Activated CD4-positive, alpha-beta T cell treated with anti-CD3 and anti-CD28 coated beads for 1 hour (primary cell): ENCODE data around the gene EOMES.

ENCODE experiments used
- DNase-seq: peaks from one replicate; pipeline ENCODE4 v3.0.0-alpha.2; 2020

Gene EOMES

GRCh38 chr3:27678234-27678633 is 43.9 kb downstream of the EOMES start:
- no peak for DNase-seq

GRCh38 chr3:27677565-27677964 is 44.6 kb downstream of the EOMES start:
- DNase-seq, result no peak

- no peak for DNase-seq
These were observed 46.8 kb downstream of the EOMES start for GRCh38 chr3:27675287-27675686.

- no peak for DNase-seq
These were observed 48.4 kb downstream of the EOMES start for GRCh38 chr3:27673701-27674100.

- DNase-seq, result no peak
These were observed 51.0 kb downstream of the EOMES start for GRCh38 chr3:27671101-27671500.

- no peak for DNase-seq
These were observed 51.5 kb downstream of the EOMES start for GRCh38 chr3:27670619-27671018.

GRCh38 chr3:27669591-27669990 is 52.5 kb downstream of the EOMES start:
- DNase-seq, result no peak

- DNase-seq, result no peak
These were observed 54.4 kb downstream of the EOMES start for GRCh38 chr3:27667751-27668150.

- no peak for DNase-seq
These were observed 55.4 kb downstream of the EOMES start for GRCh38 chr3:27666708-27667107.

GRCh38 chr3:27666272-27666671 is 55.9 kb downstream of the EOMES start:
- no peak for DNase-seq
